GM18861 (cell line): Measurements from ENCODE around the gene SREBF1.
A peak's percentile ranks its signal among the peaks of the same experiment; 100 is the strongest.

ENCODE experiments used
- ATAC-seq: cut with Tn5 transposase; IDR thresholded peaks from one replicate; pipeline ENCODE4 v1.9.1; 2021; ENCODE audit not compliant: unreplicated experiment

SREBF1 gene

DNA sequence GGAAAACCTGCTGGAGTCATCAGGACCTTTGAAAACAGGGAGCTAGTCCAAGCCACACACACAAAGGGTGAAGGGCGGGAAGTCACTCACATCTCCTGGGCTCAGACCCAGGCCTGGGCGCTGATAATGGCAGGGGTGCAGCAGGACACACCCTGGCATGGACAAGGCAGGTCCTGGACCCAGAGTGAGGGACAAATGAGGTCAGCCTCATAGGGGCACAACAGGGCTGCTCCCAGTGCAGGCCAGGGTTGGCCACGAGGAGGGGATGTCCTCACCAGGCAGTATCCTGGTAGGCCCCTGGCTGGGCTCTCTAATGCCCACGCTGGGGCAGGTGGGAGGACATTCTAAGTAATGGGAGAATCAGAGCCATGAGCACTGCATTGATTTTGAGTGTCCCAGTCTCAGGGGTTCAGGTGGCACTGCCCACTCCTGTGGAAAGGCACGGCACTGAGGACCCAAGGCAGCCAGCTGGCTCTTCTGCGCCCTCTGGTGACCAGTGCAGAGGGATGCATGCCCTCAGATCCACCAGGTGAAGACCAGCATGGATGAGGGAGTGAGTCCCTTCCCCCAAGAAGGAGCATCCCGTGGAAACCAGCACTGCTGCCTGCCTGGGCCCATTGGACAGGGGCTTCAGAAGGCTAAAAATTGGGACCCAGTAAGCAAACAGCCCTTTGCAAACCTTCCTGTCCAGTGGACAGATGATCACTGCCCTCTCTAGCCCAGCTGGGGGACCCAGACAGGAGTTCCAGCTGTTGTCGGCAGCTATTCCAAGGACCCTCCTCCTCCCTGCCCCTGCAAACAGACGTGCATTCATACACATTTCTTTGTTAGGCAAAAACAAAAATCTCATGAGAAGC, 23.4 kb upstream of the SREBF1 start:
- no peak for ATAC-seq

DNA sequence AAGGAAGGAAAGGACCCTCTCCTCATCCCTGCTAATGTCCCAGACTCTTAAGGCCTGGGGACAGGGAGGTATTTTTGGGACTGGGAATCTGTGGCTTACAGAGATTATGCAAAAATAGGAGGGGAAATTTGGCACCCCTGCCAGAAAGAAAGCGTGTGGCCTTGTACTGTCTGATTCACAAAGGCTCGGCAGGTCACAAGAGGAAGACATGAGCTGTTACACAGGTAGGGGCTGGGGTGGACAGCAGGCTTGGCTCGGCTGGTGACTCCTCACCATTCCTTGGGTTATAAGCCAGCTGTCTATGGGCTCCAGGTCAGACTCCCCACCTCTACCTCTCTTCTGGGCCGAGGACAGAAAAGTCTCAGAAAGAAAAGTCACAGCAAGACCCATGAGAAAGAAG, 20.7 kb upstream of the SREBF1 start:
- ATAC-seq = no peak

DNA sequence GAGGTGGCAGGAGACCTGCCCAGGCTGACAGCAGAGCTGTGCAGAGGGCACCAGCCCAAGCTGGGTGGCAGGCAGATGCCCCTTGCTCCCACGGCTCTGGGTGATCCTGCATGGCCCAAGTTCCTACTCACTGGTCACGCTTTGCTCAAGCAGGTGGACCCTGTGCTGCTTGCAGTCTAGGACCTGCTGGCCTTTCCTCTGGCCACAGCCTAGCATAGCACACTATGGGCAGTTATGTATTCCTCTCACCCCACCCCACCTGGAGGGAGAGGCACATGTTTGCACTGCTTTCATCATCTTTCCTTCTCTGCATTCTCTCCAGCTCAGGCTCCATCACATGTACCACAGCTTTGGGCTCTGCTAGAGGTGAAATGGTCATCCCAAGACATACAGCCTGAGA, 19.6 kb upstream of the SREBF1 start:
- no peak for ATAC-seq

DNA sequence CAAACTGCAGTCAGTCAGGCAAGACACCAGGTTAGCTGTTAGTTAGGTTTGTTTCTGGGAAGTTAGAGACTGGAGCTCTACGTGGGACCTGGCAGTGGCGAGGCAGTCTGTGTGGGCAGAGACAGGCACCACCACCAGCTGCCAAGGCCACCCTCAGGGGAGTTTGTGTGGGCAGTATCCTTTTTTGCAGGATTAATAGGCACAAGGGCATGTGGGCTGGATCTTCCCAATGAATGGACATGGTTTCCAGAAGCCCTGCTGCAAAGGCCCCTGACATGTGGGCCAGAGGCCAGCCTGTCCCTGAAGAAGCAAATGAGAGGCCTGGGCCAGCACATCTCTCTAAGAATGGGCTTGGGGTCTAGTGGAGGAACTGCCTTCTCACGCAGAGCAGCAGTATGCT, 19.2 kb upstream of the SREBF1 start:
- no peak for ATAC-seq

DNA sequence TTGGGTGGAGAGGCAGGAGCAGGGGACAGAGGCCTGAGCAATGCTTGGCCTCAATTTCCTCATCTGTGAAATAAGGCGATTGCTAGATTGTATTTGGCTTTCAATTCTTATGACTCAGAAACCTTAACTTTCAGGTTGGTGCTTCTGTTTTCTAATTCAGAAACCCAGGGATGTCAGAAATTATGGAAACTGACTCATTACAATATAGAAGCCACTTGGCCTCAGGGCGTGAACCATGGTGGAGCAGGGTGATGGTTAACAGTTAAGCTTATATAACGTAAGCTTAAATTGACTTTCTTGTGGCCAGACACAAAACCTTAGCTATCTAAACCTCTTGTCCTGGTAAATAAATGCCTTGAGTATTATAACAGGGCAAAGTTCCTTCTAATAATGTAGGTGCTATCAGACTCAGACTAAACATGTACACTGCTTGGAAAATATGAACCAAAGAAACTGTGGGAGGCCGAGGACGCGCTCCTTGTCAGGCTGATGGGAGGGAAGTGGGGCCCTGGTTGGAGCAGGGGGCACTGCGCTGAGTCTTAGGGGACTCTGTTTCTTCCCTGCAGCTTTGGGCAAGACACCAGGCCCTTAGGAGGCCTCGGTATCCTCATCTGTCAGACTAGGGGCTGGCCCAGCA, 17.1 kb upstream of the SREBF1 start:
- no peak for ATAC-seq

DNA sequence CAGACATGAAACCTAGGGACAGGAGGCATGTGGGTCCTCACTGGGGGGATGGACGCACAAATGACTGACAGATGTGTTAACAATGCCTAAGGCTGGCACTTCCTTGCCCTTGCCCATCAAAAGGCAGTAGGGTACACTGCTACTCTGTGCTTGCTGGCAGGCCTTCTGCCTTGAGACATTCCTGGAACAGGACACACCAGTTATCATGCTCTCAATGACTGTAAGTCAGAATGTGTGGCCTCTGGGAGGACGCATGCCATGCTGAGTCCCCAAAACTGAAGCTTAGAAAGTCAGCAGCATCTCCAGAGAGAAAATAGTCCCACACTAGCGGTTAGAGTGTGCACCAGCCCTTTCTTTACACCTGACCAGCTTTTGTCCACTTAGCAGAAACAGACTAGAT, 16.1 kb upstream of the SREBF1 start:
- no peak for ATAC-seq

DNA sequence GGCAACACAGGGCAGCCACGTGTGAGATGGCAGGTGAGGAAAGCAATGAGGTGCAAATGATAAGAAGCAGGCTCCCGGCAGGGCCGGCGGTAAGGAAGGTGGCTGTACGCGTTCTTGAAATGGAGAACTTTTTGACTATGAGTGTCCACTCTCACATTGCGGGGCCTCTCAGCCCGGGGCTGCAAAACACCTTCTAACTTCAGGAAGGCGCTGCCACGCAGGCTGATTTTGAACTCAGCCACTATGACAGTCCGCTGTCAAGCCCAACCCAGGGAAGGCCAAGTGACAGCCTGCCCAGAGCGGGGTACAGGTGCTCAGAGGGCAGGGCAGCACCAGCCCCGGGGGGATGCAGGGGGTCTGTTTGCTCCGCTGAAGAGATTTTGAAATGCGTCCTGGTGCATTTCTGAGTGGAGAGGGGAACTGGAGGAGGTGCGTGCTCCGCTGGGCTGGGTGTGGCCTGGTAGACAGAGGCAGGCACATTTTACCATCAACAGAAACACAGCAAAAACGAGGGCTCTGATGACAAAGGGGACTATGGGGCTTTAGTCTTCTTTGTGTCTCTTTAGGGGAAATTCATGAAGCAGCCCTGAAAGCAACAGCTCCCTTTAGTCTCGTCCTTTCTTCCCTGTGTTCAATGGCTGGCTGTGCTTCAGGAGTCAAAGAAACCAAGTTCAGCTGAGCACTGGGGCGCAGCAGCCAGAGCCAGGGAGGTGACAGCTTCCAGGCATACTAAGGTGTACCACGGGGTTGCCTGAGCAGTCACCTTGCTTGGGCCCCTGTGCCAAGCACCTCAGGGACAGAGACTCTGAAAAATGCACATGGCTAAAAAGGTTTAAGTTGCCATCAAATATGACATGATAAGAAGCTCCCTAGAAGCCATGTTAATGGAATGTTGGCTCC, 14.6 kb upstream of the SREBF1 start:
- no peak for ATAC-seq

DNA sequence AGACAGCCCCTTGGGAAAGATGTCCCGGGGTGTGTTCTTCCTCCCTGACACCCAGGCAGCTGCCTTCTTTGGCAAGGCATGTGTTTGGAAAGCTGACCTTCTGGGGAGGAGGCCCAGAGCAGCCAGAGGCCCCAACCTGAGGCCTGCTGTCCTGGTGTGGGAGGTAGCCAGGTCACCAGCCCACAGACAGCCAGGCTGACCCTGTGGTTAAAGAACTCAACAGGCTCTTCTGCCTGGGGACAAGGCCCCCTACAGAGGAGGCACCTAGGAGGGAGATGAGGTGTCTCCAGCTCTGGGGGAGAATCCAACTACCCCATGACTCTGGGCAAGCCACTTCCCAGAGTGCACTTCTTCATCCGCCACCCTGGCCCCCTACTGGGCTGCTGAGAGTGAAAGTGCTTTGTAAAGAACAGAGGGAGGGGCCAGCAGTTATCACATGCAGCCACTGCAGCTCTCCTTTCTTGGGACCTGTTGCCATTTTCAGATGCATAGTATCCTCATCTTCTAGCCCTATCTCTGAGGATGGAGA, 13.1 kb upstream of the SREBF1 start:
- no peak for ATAC-seq

DNA sequence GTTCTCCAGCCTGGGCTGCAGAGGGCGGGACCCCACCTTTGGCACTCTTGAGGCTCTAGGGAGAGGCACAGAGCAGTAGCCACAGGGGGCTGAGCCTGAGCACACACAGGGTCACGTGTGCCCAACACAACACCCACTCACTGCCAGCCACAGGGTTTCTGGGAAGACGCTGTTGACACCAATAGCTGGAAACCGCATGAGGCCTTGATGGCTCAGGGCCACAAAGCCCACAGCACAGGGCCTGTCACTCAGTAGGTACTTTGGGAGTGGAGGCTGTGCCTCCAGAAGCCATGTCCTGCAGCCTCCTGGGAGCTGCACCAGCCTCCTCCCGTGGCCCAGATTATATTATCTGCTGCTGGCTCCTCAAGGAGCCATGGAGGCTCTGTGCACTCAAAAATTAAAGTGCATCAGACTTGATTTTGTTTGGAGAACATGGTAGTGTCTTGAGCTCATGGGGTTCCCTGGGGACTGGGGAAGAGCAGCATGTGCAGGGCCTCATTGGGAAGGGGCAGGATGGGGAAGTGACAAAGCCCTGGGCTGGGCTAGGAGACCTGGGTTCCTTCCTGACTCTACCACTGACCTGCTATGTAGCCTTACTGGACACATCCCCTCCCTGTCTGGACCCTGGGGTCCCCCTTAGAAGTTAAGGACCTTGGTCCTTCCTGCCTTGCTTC, 12.5 kb upstream of the SREBF1 start:
- ATAC-seq = peak; percentile 37

DNA sequence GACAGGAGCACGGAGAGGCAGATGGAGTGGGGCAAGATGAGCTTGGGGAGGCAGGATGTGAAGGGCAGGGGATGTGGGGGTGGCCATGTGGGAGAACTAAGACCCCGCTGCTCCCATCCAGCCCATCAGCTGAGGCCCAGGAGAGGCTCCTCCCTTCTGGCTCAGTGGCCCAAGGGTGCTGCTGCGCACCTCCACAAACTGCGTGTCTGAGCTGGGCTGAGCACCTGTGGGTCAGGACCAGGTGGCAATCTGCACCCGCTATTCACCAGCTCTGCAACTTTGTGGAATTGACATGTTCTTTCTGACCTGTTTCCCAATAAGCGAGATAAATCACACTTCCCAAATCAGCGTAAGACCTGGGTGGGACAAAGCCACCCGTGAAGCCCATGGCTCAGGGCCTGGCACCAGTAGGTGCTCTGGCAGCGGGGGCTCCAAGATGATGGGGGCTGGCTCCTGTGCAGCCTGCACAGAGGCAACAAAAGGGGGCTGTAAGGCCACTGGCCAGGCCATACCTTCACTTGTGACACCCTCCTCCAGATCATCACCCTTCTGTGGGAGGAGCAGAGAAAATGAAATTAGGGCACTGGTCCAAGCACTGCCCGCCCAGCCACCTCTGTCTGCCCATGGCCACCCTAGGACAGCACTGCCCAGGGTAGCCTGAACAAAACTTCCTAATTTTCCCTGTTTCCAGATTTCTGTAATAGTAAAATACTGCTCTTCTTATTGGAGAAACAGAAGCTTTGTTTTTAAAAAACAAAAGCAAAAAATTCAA, 11.7 kb upstream of the SREBF1 start:
- ATAC-seq = no peak

DNA sequence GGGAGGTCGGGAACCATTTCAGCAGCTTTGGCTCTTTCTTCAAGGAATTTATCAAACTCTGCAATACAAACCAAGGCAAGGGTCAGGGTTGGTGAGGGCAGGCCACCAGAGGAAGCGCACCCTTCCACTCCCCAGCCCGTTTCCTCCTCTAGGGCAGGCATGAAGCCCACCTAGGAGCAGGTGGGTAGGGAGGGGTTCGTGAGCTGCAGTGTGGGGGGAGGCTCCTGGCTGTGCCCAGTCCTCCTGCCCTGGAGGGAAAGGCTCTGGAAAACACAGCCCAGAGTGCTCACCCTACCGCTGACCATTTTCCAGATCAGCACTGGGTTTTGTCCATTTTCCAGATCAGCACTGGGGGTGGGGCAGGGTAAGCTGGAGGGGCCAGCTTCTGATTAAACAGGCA, 10.9 kb upstream of the SREBF1 start:
- no peak for ATAC-seq

DNA sequence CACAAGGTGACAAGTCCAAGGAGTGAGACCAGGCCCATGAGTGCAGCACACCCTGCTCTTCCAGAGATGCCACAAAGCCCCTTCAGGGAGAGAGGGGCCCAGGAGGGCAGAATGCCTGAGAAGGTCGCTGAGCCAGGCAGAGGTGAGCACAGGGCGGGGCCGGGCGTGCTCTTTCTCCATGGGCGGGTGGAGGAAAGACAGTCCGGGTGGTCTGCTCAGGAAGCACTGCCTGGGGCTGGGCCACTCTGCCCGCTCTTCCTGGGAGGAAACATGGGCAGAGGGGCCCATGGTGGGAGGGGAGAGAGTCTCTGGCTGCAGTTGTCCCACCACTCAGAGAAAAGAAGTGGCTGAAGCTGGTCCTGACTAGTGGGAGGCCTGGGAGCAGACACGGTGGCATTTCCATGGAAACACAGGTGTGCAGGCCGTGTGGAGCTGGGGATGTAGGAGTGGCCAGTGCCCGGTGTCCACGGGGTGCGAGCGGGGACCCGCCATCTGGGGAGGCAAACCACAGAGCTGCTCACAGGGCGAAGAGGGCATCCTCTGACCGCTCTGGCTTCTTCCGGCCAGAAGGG, 10.4 kb upstream of the SREBF1 start:
- no peak for ATAC-seq

DNA sequence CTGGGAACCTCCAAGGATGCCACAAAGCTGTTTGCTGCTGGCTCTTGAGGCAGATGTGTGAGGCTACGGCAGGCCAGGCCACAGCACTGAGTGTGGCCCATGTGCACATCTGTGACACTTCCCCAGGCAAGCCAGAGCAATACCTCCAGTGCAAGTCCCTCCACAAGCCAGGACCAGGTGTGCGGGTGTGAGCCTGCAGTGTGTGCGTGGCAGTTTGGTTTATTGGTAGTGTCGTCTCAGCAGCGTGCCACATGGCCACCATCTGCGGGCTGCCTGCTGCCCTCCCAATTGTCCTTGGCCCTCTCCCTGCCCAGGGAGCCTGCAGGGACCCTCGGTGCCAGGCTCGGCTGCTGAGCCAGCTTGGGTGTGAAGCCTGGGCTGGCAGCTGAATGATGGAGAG, 9.9 kb upstream of the SREBF1 start:
- no peak for ATAC-seq

DNA sequence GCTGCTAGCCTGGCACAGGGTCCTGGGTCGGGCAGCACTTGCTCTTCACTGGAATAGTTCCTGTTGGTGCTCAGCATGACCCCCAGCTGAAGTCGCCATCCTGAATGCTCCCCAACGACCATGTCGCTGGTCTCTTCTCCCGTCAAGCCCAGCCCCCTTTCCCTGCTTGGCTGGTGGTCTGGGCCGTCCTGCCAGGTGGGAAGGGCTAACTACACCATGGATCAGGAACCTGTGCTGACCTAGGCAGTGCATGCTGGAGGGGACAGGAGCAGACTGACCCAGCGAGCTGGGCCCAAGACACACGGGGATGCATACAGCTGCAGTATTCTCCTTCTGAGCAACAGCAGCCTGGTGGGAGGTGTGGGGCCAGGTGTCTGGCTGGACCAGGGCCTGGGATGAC, 9.2 kb upstream of the SREBF1 start:
- ATAC-seq = no peak

DNA sequence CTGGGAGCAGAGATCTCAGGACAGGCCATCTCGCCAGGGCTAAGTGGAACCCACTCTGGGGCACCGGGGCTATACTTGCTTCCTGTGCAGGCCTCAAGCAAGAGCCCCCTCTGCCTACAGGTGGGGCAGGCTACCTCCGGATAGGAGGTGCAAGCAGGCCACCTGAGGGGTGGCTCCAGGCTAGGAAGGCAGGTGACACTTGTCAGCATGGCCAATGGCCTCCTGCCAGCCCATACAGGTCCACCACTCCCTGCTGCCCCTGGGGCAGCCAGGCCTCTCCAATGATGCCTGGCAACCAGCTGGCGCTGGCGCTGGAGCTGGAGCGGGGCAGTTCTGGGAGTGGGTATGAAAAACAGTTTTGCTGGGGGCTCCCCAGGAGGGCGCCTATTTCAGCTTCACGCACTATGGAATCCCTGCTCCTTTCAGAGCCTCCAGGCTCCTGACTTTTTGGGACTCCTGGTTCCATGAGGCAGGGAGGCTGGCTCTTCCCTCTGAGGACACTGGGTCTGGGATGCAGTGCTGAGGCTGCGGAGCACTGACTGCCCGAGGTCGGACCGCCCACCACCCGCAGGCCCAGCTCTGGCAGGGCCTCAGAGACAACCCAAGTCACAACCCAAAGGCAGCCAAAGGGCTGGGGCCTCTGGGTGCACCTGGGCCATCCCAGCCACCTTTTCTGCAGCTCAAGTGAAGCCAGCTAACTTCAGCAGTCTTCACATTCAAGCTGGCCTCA, 8.4 kb upstream of the SREBF1 start:
- ATAC-seq = no peak

DNA sequence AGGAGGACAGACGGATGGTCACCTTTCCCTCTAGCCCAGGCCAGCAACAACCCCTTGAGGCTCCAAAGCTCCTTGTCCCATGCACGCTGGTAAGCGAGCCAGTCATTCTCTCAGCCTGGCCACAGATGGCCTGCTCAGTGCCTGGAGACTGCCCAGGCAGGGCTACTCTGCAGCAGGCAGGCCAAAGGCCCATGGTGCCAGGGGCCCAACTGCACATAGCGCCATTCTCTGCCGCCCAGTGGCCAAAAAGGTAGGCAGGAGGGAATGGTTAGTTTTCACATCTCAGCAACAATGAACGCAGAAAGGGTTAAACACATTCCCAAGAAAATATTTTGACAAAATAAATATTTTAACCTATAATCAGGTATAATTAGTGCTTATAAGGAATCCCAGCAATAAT, 7.7 kb upstream of the SREBF1 start:
- ATAC-seq = no peak

DNA sequence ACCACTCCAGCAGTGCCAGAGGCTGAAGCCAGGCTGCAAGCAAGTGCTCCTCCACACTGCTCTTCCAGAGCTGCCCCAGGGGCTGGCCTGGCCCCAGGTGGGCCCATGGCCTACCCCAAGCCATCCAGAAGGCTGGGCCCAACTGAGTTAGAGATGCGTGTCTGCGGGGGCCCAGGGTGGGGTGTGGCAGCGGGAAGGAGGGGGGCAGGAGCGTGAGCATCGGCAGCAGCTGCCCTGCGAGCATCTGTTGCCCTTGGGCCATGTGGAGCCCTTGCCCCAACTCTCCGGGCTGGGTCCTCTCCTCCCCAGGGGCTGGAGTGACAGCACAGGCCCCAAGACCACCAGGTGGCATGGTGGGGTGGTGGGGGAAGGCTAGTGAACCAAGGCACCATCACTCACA, 7.3 kb upstream of the SREBF1 start:
- ATAC-seq = no peak

DNA sequence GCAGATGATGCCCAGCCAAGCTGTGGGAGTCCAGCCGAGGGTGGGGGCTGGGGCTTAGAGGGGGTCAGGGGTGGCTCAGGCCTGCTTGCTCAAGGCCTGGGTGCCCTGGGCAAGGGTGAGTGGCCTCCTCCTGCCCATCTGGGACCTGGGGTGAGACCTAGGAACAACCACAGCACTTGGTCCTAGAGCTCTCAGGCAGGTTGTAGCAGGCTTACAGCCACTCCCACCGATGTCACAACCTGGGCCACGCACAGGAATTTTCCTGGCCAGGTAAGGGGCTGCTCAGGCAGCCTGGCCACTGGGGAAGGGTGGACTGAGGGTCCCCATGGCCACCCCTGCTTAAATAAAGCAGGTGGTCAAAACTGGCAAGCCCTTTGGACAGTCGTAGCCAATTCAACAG, 6.3 kb upstream of the SREBF1 start:
- ATAC-seq = no peak
